Psoas muscle (tissue), 8 donors: Measurements from ENCODE around the gene COL4A3. TPM values are rescaled to one million over a fixed set of nuclear protein-coding genes. Genes with fewer than 3 reads are reported as not detected.

Experiments
- ATAC-seq, 4 donors: fragments of 200-7000 bp; cut with Tn5 transposase; one replicate each; pipeline ENCODE4 v1.9.1; 2020; ENCODE audit warnings: moderate library complexity in 3 of 4, mild to moderate bottlenecking in 2 of 4
- DNase-seq, 2 donors: peaks; one replicate each; pipeline ENCODE4 v3.0.0-alpha.2; 2020
- H3K27ac ChIP-seq: fragments of 200-600 bp; one replicate; pipeline ENCODE4 v1.8.0; 2022
- H3K27me3 ChIP-seq, 3 donors: fragments of 200-600 bp in 1 of 3; one replicate each; pipeline versions ENCODE4 v1.6.1 to v1.8.0; 2013 to 2022; ENCODE audit warnings: low read length in 2 of 3, mild to moderate bottlenecking in 2 of 3, moderate library complexity in 1 of 3; ENCODE audit not compliant: insufficient read depth in 3 of 3
- H3K36me3 ChIP-seq, 2 donors: fragments of 200-600 bp in 1 of 2; one replicate each; pipeline versions ENCODE4 v1.6.1 to v1.8.0; 2013 to 2022; ENCODE audit warnings: low read depth in 1 of 2, mild to moderate bottlenecking in 1 of 2, moderate library complexity in 1 of 2; ENCODE audit not compliant: insufficient read depth in 1 of 2
- H3K4me1 ChIP-seq: fragments of 200-600 bp; one replicate; pipeline ENCODE4 v1.8.0; 2022
- H3K4me3 ChIP-seq: fragments of 200-600 bp; one replicate; pipeline ENCODE4 v1.8.0; 2022; ENCODE audit warnings: mild to moderate bottlenecking
- H3K9me3 ChIP-seq: fragments of 200-600 bp; one replicate; pipeline ENCODE4 v1.8.0; 2022
- CTCF ChIP-seq: fragments of 200-600 bp; IDR thresholded peaks from one replicate; pipeline ENCODE4 v1.8.0; 2022; ENCODE audit warnings: antibody characterized with exemption
- WGBS, 3 donors: extraction: QIAGEN DNeasy Blood & Tissue Kit; methylation state at CpG; one replicate each; pipeline versions ENCODE4 v1.1.6 to v1.1.7; 2013; 5-methylcytosine and 5-hydroxymethylcytosine counted together
- intact Hi-C, 2 donors: fragments of 100-400 bp; cut with DNase I; formaldehyde crosslinking; loops; one replicate each; pipeline versions ENCODE4 v1.11.0 to v1.14.2; 2022
- polyA plus RNA-seq, 3 donors: library from polyadenylated mRNA; stranded (reverse); fragments of 200-250 nt; gene quantifications; one replicate each; pipeline ENCODE4 v1.2.3, GENCODE V29; 2013
- total RNA-seq, 4 donors: library from RNA; stranded (reverse); fragmentation: NEBNext Ultra II Directional in 2 of 4; extraction: Animal tissue kit (Norgen Biotek cat#: 25700) in 2 of 4; gene quantifications; one replicate each; pipeline versions ENCODE4 v1.2.1 to v1.2.4, GENCODE V29; 2021 to 2023
- donor health status: healthy with polysubstance abuse.
- donor health status: DM: no; HTN: no; CAD: no; lungs with moderate emphysema.
- donor health status: Bipolar disorder and iron deficiency.
- donor health status: healthy.
- donor health status: DM: yes; HTN: yes; CAD: no.
- donor health status: DM: no; HTN: no; CAD: no.
- donor health status: DM: no; HTN: no; CAD: no.
- donor health status: DM: yes; HTN: yes; CAD: no.

The COL4A3 gene
- total and polyA plus RNA-seq, 7 donors, result 3.1 to 29.4 (median 5.6) TPM

DNA sequence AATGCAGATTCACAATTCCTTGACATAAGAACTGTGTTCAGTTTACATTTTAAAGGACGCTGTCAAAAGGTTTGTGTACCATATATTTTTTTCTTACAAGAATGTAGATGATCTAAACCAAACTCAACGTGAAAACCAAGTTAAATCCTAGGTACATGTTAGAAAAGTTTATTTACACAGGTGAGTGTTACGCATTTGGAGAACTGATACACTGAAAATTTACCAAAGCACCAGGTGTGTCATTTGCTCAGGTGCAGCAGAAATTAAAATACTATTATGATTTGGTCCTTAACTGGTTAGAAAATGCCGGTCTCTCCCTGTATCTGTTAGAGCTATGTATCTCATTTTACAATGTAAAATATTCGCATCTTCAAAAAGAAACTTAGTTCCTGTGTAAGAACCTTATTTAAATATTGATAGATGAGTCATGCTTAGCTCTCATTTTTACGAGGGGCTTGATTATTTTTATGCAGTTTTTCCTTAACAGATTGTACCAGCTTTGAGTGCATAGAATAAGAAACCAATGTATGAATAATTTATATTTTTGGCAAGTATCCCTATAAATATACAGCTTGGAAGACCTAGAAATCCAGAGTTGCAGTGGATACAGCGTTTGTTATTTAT, 185.7 kb downstream of the COL4A3 start:
- ATAC-seq, result no peak
- intact Hi-C loops, result no loop called here
- Histone ChIP-seq H3K27me3 (no peaks in the 10 kb centered on the region), H3K9me3 (no peaks in the 10 kb centered on the region), H3K36me3 (peaks cover 0 to 59% of the 10 kb centered on the region in 2 donors), H3K4me3 (no peak overlapping the region), H3K4me1 (no peaks in the 10 kb centered on the region), H3K27ac (no peak overlapping the region)
- 94 to 97% (median 97%) methylated on average over 7 of the region's 7 CpGs for WGBS, 3 donors
- DNase-seq, result no peak
- TF ChIP-seq CTCF, result no peak

GRCh38 chr2:227351639-227352038, 187.2 kb downstream of the COL4A3 start:
- no peaks in the 10 kb centered on the region for H3K4me1 ChIP-seq
- no peak for ATAC-seq
- intact Hi-C loops, result no loop called here
- H3K27me3 ChIP-seq, result no peaks in the 10 kb centered on the region
- no peak overlapping the region for H3K4me3 ChIP-seq
- no peak for TF ChIP-seq CTCF
- H3K27ac ChIP-seq, result no peak overlapping the region
- peaks cover 6 to 60% of the 10 kb centered on the region in 2 donors for H3K36me3 ChIP-seq
- H3K9me3 ChIP-seq, result no peaks in the 10 kb centered on the region
- no peak for DNase-seq
- 73 to 88% (median 77%) methylated on average over 4 of the region's 4 CpGs for WGBS, 3 donors

DNA sequence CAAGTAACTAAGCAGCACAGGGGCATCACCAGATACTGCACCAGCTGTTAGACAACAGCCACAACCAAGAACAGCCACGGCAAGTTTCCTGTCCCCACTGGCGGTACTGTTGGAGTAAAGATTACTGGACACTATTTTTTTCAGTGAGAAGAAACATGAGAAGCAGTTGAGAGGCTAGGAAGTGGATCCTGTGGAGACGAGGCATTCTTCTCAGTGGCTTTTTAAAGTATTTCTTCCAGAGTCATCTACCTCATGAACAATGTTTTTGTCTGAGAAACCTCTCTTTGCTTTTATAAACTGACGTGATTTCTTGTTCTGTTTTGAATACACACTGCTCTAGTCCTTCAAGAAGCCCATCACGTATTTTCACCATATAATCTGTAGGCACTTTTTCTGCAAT, 195.9 kb downstream of the COL4A3 start:
- Histone ChIP-seq H3K36me3 (peaks cover 6 to 59% of the 10 kb centered on the region in 2 donors), H3K4me3 (no peak overlapping the region), H3K27ac (no peak overlapping the region), H3K27me3 (no peaks in the 10 kb centered on the region), H3K4me1 (no peaks in the 10 kb centered on the region), H3K9me3 (no peaks in the 10 kb centered on the region)
- intact Hi-C loops, result no loop called here
- WGBS, 3 donors, result 47 to 50% (median 50%) methylated on average over 5 of the region's 5 CpGs
- no peak for TF ChIP-seq CTCF
- DNase-seq (no peak), ATAC-seq (peak in 2 of 4 donors; percentile 21 to 46)

GRCh38 chr2:227363756-227364155, 199.3 kb downstream of the COL4A3 start:
- intact Hi-C loops, result no loop called here
- no peak overlapping the region for H3K4me3 ChIP-seq
- H3K4me1 ChIP-seq, result no peaks in the 10 kb centered on the region
- H3K27ac ChIP-seq, result no peak overlapping the region
- peaks cover 0 to 25% of the 10 kb centered on the region in 2 donors for H3K36me3 ChIP-seq
- 92 to 96% (median 94%) methylated on average over 6 of the region's 6 CpGs for WGBS, 3 donors
- DNase-seq (no peak), ATAC-seq (no peak)
- no peak for TF ChIP-seq CTCF
- H3K9me3 ChIP-seq, result no peaks in the 10 kb centered on the region
- no peaks in the 10 kb centered on the region for H3K27me3 ChIP-seq

Other genes starting within 250 kb of the COL4A3 start
- gene COL4A4, start 419 bp upstream of the COL4A3 start, total RNA-seq, result 10 to 100 TPM in 2 of 4 donors, 1 to 10 TPM in 2; 4.6 to 16.0 (median 10.3) TPM
- 1 to 10 TPM; 1.7 to 2.3 (median 2.0) TPM for gene COL4A4, start 419 bp upstream of the COL4A3 start, polyA plus RNA-seq
- 10 to 100 TPM; 63.8 to 80.3 (median 70.2) TPM for gene MFF, start 160.6 kb downstream of the COL4A3 start, total RNA-seq
- gene MFF, start 160.6 kb downstream of the COL4A3 start, polyA plus RNA-seq, result 100 to 1,000 TPM in 2 of 3 donors, 10 to 100 TPM in 1; 75.0 to 143 (median 116) TPM
- gene TM4SF20, start 214.7 kb downstream of the COL4A3 start, total RNA-seq, result not detected
- under 1 TPM in 1 of 3 donors, not detected in 2; 0.14 TPM for gene TM4SF20, start 214.7 kb downstream of the COL4A3 start, polyA plus RNA-seq
- not detected for gene SCYGR1, start 223.3 kb downstream of the COL4A3 start, total RNA-seq
- gene SCYGR1, start 223.3 kb downstream of the COL4A3 start, polyA plus RNA-seq, result not detected